Activated B cell treated with CpG ODN at 0.5 μM for 24 hours (primary cell): ENCODE measurements around the gene DTNBP1. TPM values are rescaled to one million over a fixed set of nuclear protein-coding genes. Genes with fewer than 3 reads are reported as not detected.

ENCODE experiments used
- ATAC-seq: fragments of 200-7000 bp; cut with Tn5 transposase; one replicate; pipeline ENCODE4 v1.10.0; 2021; ENCODE audit warnings: low read depth, mild to moderate bottlenecking, moderate library complexity
- CTCF ChIA-PET: fragments of 350-600 bp; sonication (Branson Sonifier 250); formaldehyde crosslinking; loops from one replicate; lab custom pipeline; 2021; ENCODE audit warnings: antibody characterized with exemption; lab: Charles Lee
- POLR2A ChIA-PET: fragments of 350-600 bp; sonication (Branson Sonifier 250); formaldehyde crosslinking; loops from one replicate; lab custom pipeline; 2021; ENCODE audit warnings: antibody characterized with exemption; lab: Charles Lee
- DNase-seq: peaks from one replicate; pipeline ENCODE4 v3.0.0; 2022
- H3K27ac Mint-ChIP-seq: one replicate; pipeline ENCODE4 v1.8.0; 2020; ENCODE audit warnings: mixed read lengths
- H3K27me3 Mint-ChIP-seq: one replicate; pipeline ENCODE4 v1.8.0; 2021; ENCODE audit warnings: mixed read lengths
- H3K36me3 Mint-ChIP-seq: one replicate; pipeline ENCODE4 v1.8.0; 2021; ENCODE audit warnings: low read depth, mixed read lengths
- H3K4me1 Mint-ChIP-seq: one replicate; pipeline ENCODE4 v1.8.0; 2021; ENCODE audit warnings: mixed read lengths
- H3K4me3 Mint-ChIP-seq: one replicate; pipeline ENCODE4 v1.8.0; 2020; ENCODE audit warnings: mild to moderate bottlenecking, mixed read lengths
- H3K9me3 Mint-ChIP-seq: one replicate; pipeline ENCODE4 v1.8.0; 2020; ENCODE audit warnings: mixed read lengths
- CTCF ChIP-seq: fragments of 200-600 bp; IDR thresholded peaks from one replicate; pipeline ENCODE4 v1.8.0; 2022; ENCODE audit warnings: antibody characterized with exemption, mild to moderate bottlenecking
- intact Hi-C: fragments of 100-400 bp; cut with micrococcal nuclease; formaldehyde crosslinking; loops from one replicate; pipeline ENCODE4 v1.15.1; 2024
- total RNA-seq: library from RNA; stranded (reverse); gene quantifications from 2 replicates; pipeline ENCODE4 v1.2.3, GENCODE V29; 2022

Gene DTNBP1
- total RNA-seq, 1 donor from 2014 or later: 50.3 TPM

- Mint-ChIP-seq H3K27me3 (no peaks in the 10 kb centered on the region), H3K4me3 (no peak overlapping the region), H3K36me3 (peaks cover 42% of the 10 kb centered on the region), H3K9me3 (no peaks in the 10 kb centered on the region), H3K4me1 (peaks cover 49% of the 10 kb centered on the region), H3K27ac (peak overlapping the region; percentile 75)
- TF ChIP-seq CTCF: no peak
- ChIA-PET CTCF (no interaction called here), POLR2A (no interaction called here)
- intact Hi-C loops: no loop called here
- DNase-seq: no peak
- no peak for ATAC-seq
These were observed 127.2 kb downstream of the DTNBP1 start for GRCh38 chr6:15535495-15536197.

GRCh38 chr6:15534974-15535373 is 127.9 kb downstream of the DTNBP1 start:
- POLR2A ChIA-PET: no interaction called here
- CTCF ChIA-PET: no interaction called here
- intact Hi-C loops: no loop called here
- H3K27me3 Mint-ChIP-seq: no peaks in the 10 kb centered on the region
- H3K9me3 Mint-ChIP-seq: no peaks in the 10 kb centered on the region
- peaks cover 42% of the 10 kb centered on the region for H3K4me1 Mint-ChIP-seq
- H3K27ac Mint-ChIP-seq: peak overlapping the region; percentile 75
- DNase-seq: no peak
- peak; percentile 71 for ATAC-seq
- no peak overlapping the region for H3K4me3 Mint-ChIP-seq
- TF ChIP-seq CTCF: no peak
- peaks cover 47% of the 10 kb centered on the region for H3K36me3 Mint-ChIP-seq

- H3K27me3 Mint-ChIP-seq: no peaks in the 10 kb centered on the region
- ATAC-seq: no peak
- no peaks in the 10 kb centered on the region for H3K9me3 Mint-ChIP-seq
- no peak for TF ChIP-seq CTCF
- peaks cover 28% of the 10 kb centered on the region for H3K4me1 Mint-ChIP-seq
- no peak for DNase-seq
- ChIA-PET POLR2A (no interaction called here), CTCF (interaction anchor here (1.0 kb wide), 1 partner anchor 90 kb away, joined by 3 read pairs; no protein-coding TSS in a partner anchor)
- H3K36me3 Mint-ChIP-seq: peaks cover 51% of the 10 kb centered on the region
- intact Hi-C loops: no loop called here
- no peak overlapping the region for H3K27ac Mint-ChIP-seq
- no peak overlapping the region for H3K4me3 Mint-ChIP-seq
These were observed 129.3 kb downstream of the DTNBP1 start for GRCh38 chr6:15533379-15534026.

GRCh38 chr6:15531973-15532372 is 130.9 kb downstream of the DTNBP1 start:
- H3K9me3 Mint-ChIP-seq: no peaks in the 10 kb centered on the region
- H3K4me1 Mint-ChIP-seq: peaks cover 25% of the 10 kb centered on the region
- ChIA-PET CTCF (no interaction called here), POLR2A (no interaction called here)
- H3K27ac Mint-ChIP-seq: peak overlapping the region; percentile 20
- no peak for TF ChIP-seq CTCF
- intact Hi-C loops: no loop called here
- H3K27me3 Mint-ChIP-seq: no peaks in the 10 kb centered on the region
- peaks cover 60% of the 10 kb centered on the region for H3K36me3 Mint-ChIP-seq
- no peak for ATAC-seq
- no peak overlapping the region for H3K4me3 Mint-ChIP-seq
- no peak for DNase-seq

DNA sequence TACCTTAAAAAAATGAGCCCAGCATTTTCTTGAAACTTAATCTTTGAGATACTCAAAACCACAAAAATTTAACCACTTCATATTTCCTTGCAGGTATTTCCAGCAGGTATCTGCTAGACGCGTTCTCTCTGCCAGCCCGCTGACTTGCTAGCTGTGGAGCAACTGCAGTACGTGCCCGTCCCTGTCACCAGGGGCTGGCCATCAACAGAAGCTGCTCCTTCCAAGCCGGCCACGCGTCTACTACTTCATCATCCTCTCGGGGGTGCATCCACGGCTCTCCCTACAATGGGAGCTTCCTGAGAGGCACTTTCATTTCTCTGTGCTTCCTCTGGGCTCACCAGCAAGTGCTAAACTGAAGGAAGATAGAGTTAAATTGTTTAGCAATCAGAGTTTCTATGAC is 132.4 kb downstream of the DTNBP1 start:
- CTCF ChIA-PET: no interaction called here
- Mint-ChIP-seq H3K4me3 (no peak overlapping the region), H3K27me3 (no peaks in the 10 kb centered on the region), H3K4me1 (peaks cover 28% of the 10 kb centered on the region), H3K9me3 (no peaks in the 10 kb centered on the region), H3K36me3 (peaks cover 75% of the 10 kb centered on the region), H3K27ac (no peak overlapping the region)
- POLR2A ChIA-PET: no interaction called here
- no peak for TF ChIP-seq CTCF
- DNase-seq (no peak), ATAC-seq (no peak)
- intact Hi-C loops: no loop called here
